Fibroblast of the aortic adventitia (primary cell): Measurements from ENCODE around the gene AFF3. TPM values are rescaled to one million over a fixed set of nuclear protein-coding genes. Genes with fewer than 3 reads are reported as not detected.

ENCODE experiments used
- DNase-seq: peaks from one replicate; pipeline ENCODE4 v3.0.0-alpha.2; 2010; ENCODE audit warnings: low read depth
- H3K4me3 ChIP-seq: 2 replicates; pipeline ENCODE4 v1.5.1; 2011; ENCODE audit warnings: low read depth, mild to moderate bottlenecking, control low read depth, low read length, moderate library complexity
- CTCF ChIP-seq: IDR thresholded peaks from 2 replicates; pipeline ENCODE4 v1.5.1; 2011; ENCODE audit warnings: mild to moderate bottlenecking, low read length, control low read depth, inconsistent platforms; ENCODE audit not compliant: insufficient read depth
- total RNA-seq: library from RNA; depleted of rRNA; stranded (reverse); fragments of >200 nt; gene quantifications from 2 replicates; pipeline ENCODE4 v1.2.3, GENCODE V29; 2012; ENCODE audit warnings: low replicate concordance

Gene AFF3
- total RNA-seq, 1 donor = 4.2 TPM

GRCh38 chr2:99899882-99900281, 242.5 kb downstream of the AFF3 start:
- H3K4me3 ChIP-seq = no peak overlapping the region
- DNase-seq = no peak
- no peak for TF ChIP-seq CTCF

- no peak overlapping the region for H3K4me3 ChIP-seq
- DNase-seq = no peak
- TF ChIP-seq CTCF = no peak
These were observed 243.1 kb downstream of the AFF3 start for GRCh38 chr2:99899058-99899855.

GRCh38 chr2:99898336-99899048, 243.9 kb downstream of the AFF3 start:
- no peak for DNase-seq
- no peak overlapping the region for H3K4me3 ChIP-seq
- no peak for TF ChIP-seq CTCF

GRCh38 chr2:99891428-99891780, 251.0 kb downstream of the AFF3 start:
- no peak for TF ChIP-seq CTCF
- no peak for DNase-seq

GRCh38 chr2:99890568-99891427, 251.6 kb downstream of the AFF3 start:
- no peak for DNase-seq
- TF ChIP-seq CTCF = no peak
- H3K4me3 ChIP-seq = no peak overlapping the region

More at GRCh38 chr2:99891428-99891780, 251.0 kb downstream of the AFF3 start:
- no peak overlapping the region for H3K4me3 ChIP-seq

GRCh38 chr2:99888617-99889016, 253.8 kb downstream of the AFF3 start:
- peak; percentile 11 for DNase-seq
- no peak for TF ChIP-seq CTCF

More at GRCh38 chr2:99888617-99889016, 253.8 kb downstream of the AFF3 start:
- H3K4me3 ChIP-seq = no peak overlapping the region
